Activated CD8-positive, alpha-beta memory T cell treated with anti-CD3 and anti-CD28 coated beads, Interleukin-2, amount 50 U/mL, for 1 hour (primary cell): Measurements from ENCODE around the gene PRKCI.
"Not testable (repeated sequence)": the region's sequence is repeated elsewhere in the genome, so short reads cannot be mapped to it uniquely, and the experiment has no call there.

Experiments used
- DNase-seq: peaks from one replicate; pipeline ENCODE4 v3.0.0-alpha.2; 2020; ENCODE audit errors: extremely low read depth

PRKCI gene

GRCh38 chr3:170290194-170290593 lies 68.0 kb downstream of the PRKCI start:
- no peak for DNase-seq

- DNase-seq: no peak
These were observed 73.4 kb downstream of the PRKCI start for GRCh38 chr3:170295586-170295985.

DNA sequence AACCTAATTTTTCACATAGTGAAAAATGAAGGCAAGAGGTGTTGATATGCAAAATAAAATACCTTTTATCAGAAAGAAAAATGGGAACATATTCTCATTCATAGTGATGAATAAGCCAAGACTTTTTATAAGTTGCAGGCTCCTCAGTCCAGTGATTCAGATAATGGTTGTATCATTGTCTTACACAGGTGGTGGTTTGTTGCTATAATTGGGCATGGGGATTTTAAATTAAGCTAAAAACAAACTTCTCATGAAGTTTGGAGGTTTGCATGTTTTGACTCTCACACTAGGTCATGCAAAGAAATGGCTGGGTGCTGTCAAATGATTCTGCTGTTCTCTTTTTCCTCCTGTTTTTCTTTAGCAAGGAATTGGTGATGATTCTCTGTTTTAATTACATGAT lies 74.5 kb downstream of the PRKCI start:
- no peak for DNase-seq

GRCh38 chr3:170301405-170301804 lies 79.2 kb downstream of the PRKCI start:
- DNase-seq: no peak

GRCh38 chr3:170302008-170302407 lies 79.8 kb downstream of the PRKCI start:
- no peak for DNase-seq

DNA sequence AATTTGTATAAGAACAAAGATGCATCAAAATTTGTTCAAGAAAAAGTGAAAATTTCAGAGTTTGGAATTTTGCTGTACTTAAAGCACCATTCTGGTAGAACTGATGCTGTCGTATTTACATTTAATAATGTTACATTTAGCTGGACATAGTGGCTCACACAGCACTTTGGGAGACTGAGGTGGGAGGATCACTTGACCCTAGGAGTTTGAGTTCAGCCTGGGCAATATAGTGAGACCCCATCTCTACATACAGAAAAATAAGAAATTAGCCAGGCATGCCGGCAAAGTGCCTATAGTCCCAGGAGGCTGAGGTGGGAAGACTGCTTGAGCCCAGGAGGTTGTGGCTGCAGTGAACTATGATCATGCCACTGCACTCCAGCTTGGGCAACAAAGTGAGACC lies 83.8 kb downstream of the PRKCI start:
- DNase-seq: no peak

DNA sequence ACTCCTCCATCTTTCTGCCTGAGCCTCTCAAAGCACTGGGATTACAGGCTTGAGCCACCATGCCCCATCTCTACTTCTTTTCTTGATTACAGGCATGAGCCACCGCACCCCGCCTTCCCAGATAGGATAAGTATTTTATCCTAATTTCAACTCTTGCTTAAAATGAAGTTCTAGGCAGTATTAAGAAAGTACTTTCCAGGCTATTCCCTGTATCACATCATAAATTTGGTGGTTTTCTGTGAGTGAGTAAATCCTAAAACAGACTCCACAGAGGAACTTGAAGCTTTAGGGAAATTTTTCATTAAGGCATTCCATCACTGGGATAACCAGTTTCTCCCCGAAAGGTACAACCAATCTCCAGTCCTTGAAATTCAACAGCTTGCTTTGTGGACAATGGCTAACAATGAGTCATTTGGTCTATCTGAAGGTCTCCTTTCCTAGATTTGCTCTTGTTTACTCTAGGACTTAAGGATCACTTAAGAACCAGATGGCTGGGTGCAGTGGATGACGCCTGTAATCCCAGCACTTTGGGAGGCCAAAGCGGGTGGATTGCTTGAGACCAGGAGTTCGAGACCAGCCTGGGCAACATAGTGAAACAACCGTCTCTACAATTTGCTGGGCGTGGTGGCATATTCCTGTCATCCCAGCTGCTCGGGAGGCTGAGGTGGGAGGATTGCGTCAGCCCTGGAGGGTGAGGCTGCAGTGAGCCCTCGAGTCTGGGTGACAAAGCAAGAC lies 85.6 kb downstream of the PRKCI start:
- DNase-seq: no peak

DNA sequence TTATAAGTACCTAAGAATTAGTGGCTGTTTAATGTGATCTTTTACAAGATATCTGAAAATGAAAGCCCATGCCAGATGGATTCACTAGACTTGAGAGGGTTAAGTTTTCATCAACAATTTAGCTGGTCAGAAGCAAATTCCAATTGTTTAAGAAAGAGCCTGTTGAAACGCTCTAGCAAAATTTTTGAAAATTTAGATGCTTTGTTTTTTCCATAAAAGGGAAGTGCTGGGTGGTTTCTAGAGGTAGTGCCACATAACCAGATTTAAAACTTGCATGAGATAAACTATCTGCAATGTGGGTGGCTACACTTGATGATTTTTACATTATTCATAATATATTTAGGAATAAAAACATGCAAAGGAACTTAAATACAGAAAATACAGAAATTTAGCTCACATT lies 86.8 kb downstream of the PRKCI start:
- no peak for DNase-seq

DNA sequence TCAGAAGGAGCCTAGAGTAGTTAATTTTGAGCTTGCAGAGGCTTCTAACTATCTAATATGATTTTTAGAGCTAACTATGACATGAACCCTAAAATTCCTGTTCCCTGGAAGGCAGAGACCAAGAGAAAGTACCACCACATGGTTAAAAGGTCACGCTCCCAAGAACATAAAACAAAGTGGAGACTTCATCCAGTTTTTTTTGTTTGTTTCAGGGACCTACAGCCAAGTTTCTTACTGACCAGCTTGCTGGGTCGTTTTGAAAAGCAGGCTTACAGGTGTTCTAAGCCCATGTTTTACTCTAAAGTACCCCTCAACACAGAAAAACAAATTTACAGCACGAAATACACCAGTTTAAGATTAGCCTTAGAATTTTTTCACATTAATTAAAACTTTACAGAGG lies 95.7 kb downstream of the PRKCI start:
- no peak for DNase-seq

GRCh38 chr3:170320461-170321121 lies 98.4 kb downstream of the PRKCI start:
- no peak for DNase-seq

GRCh38 chr3:170321321-170322034 lies 99.3 kb downstream of the PRKCI start:
- no peak for DNase-seq

- DNase-seq: no peak
These were observed 100.5 kb downstream of the PRKCI start for GRCh38 chr3:170322566-170323269.

- DNase-seq: no peak
These were observed 101.1 kb downstream of the PRKCI start for GRCh38 chr3:170323331-170323730.

DNA sequence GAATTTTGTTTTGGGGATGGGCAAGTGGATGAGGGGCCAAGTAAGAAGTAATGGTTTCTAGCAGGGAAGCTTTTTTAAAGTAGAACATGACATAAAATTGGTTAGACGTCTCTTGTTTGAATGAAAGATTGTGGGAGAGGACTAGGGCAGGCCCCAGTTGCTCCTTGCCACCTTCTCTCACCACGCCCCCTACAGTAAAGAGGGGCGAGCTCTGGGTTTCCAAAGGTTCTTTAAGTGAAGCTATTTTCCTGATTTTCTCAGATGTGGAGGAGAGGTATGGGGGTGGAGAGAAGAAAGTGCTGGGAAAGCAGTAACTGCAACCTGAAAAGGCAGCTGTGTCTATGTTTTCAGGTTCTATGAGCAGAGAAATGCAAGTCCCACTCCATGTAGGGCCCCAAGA lies 102.7 kb downstream of the PRKCI start:
- no peak for DNase-seq

GRCh38 chr3:170327040-170327808 lies 105.0 kb downstream of the PRKCI start:
- DNase-seq: no peak

GRCh38 chr3:170327868-170328548 lies 105.8 kb downstream of the PRKCI start:
- not testable (repeated sequence) for DNase-seq

GRCh38 chr3:170330366-170330765 lies 108.1 kb downstream of the PRKCI start:
- no peak for DNase-seq

GRCh38 chr3:170331143-170331542 lies 108.9 kb downstream of the PRKCI start:
- no peak for DNase-seq

GRCh38 chr3:170337420-170337819 lies 115.2 kb downstream of the PRKCI start:
- DNase-seq: no peak

GRCh38 chr3:170338690-170339340 lies 116.6 kb downstream of the PRKCI start:
- no peak for DNase-seq
